IPS-15b (cell line): ENCODE results near the gene ANKRD11.
A peak's percentile ranks its signal among the peaks of the same experiment; 100 is the strongest.
"Not testable (repeated sequence)": the region's sequence is repeated elsewhere in the genome, so short reads cannot be mapped to it uniquely, and the experiment has no call there.

Source experiments
- H3K27me3 ChIP-seq: one replicate; pipeline ENCODE4 v1.6.1; 2013; ENCODE audit warnings: low read length; ENCODE audit not compliant: control insufficient read depth, insufficient read depth
- H3K36me3 ChIP-seq: one replicate; pipeline ENCODE4 v1.6.1; 2013; ENCODE audit warnings: low read length; ENCODE audit not compliant: control insufficient read depth, insufficient read depth
- H3K4me1 ChIP-seq: one replicate; pipeline ENCODE4 v1.6.1; 2013; ENCODE audit warnings: mild to moderate bottlenecking, low read length; ENCODE audit not compliant: control insufficient read depth, insufficient read depth
- H3K4me3 ChIP-seq: one replicate; pipeline ENCODE4 v1.5.1; 2013; ENCODE audit warnings: low read depth, low read length
- H3K9ac ChIP-seq: one replicate; pipeline ENCODE4 v1.6.1; 2013; ENCODE audit warnings: low read depth, mild to moderate bottlenecking, low read length
- H3K9me3 ChIP-seq: one replicate; pipeline ENCODE4 v1.6.1; 2013; ENCODE audit warnings: mild to moderate bottlenecking, low read length; ENCODE audit not compliant: control insufficient read depth, insufficient read depth

Gene ANKRD11

GRCh38 chr16:89433363-89433984 lies 56.9 kb downstream of the ANKRD11 start:
- H3K9me3 ChIP-seq, H3K9ac ChIP-seq, H3K36me3 ChIP-seq, H3K4me3 ChIP-seq, H3K27me3 ChIP-seq: not testable (repeated sequence)
- H3K4me1 ChIP-seq: peaks cover 24% of the 10 kb centered on the region

GRCh38 chr16:89431630-89432029 lies 58.7 kb downstream of the ANKRD11 start:
- H3K9me3 ChIP-seq: no peaks in the 10 kb centered on the region
- no peak overlapping the region for H3K4me3 ChIP-seq
- H3K36me3 ChIP-seq: no peaks in the 10 kb centered on the region
- H3K27me3 ChIP-seq: no peaks in the 10 kb centered on the region
- no peak overlapping the region for H3K9ac ChIP-seq
- peaks cover 24% of the 10 kb centered on the region for H3K4me1 ChIP-seq

GRCh38 chr16:89431158-89431584 lies 59.2 kb downstream of the ANKRD11 start:
- Histone ChIP-seq H3K4me3 (no peak overlapping the region), H3K9me3 (no peaks in the 10 kb centered on the region), H3K9ac (no peak overlapping the region), H3K36me3 (no peaks in the 10 kb centered on the region), H3K4me1 (peaks cover 24% of the 10 kb centered on the region), H3K27me3 (no peaks in the 10 kb centered on the region)

GRCh38 chr16:89430436-89431157 lies 59.8 kb downstream of the ANKRD11 start:
- H3K9me3 ChIP-seq: no peaks in the 10 kb centered on the region
- no peaks in the 10 kb centered on the region for H3K27me3 ChIP-seq
- H3K4me3 ChIP-seq: no peak overlapping the region
- H3K4me1 ChIP-seq: peaks cover 30% of the 10 kb centered on the region
- no peaks in the 10 kb centered on the region for H3K36me3 ChIP-seq
- H3K9ac ChIP-seq: no peak overlapping the region

- H3K4me3 ChIP-seq, H3K9me3 ChIP-seq, H3K36me3 ChIP-seq, H3K27me3 ChIP-seq, H3K9ac ChIP-seq: not testable (repeated sequence)
- peaks cover 35% of the 10 kb centered on the region for H3K4me1 ChIP-seq
Measured at GRCh38 chr16:89428605-89429004, 61.8 kb downstream of the ANKRD11 start.

GRCh38 chr16:89426736-89427530 lies 63.4 kb downstream of the ANKRD11 start:
- no peak overlapping the region for H3K4me3 ChIP-seq
- no peaks in the 10 kb centered on the region for H3K27me3 ChIP-seq
- no peaks in the 10 kb centered on the region for H3K36me3 ChIP-seq
- no peak overlapping the region for H3K9ac ChIP-seq
- H3K9me3 ChIP-seq: no peaks in the 10 kb centered on the region
- peaks cover 36% of the 10 kb centered on the region for H3K4me1 ChIP-seq

GRCh38 chr16:89425523-89425922 lies 64.8 kb downstream of the ANKRD11 start:
- Histone ChIP-seq H3K36me3 (no peaks in the 10 kb centered on the region), H3K9me3 (no peaks in the 10 kb centered on the region), H3K4me1 (peaks cover 22% of the 10 kb centered on the region), H3K9ac (no peak overlapping the region), H3K4me3 (no peak overlapping the region), H3K27me3 (no peaks in the 10 kb centered on the region)

GRCh38 chr16:89423681-89424260 lies 66.6 kb downstream of the ANKRD11 start:
- peak overlapping the region; percentile 2 for H3K4me3 ChIP-seq
- no peak overlapping the region for H3K9ac ChIP-seq
- H3K36me3 ChIP-seq: no peaks in the 10 kb centered on the region
- no peaks in the 10 kb centered on the region for H3K9me3 ChIP-seq
- H3K4me1 ChIP-seq: peaks cover 22% of the 10 kb centered on the region
- no peaks in the 10 kb centered on the region for H3K27me3 ChIP-seq

- Histone ChIP-seq H3K4me3 (no peak overlapping the region), H3K9ac (no peak overlapping the region), H3K36me3 (no peaks in the 10 kb centered on the region)
Measured at GRCh38 chr16:89422905-89423630, 67.3 kb downstream of the ANKRD11 start.

GRCh38 chr16:89422527-89422904 lies 67.8 kb downstream of the ANKRD11 start:
- Histone ChIP-seq H3K4me1 (peaks cover 22% of the 10 kb centered on the region), H3K9me3 (no peaks in the 10 kb centered on the region), H3K4me3 (no peak overlapping the region), H3K9ac (no peak overlapping the region), H3K36me3 (peaks cover 4% of the 10 kb centered on the region), H3K27me3 (no peaks in the 10 kb centered on the region)

More at GRCh38 chr16:89422905-89423630, 67.3 kb downstream of the ANKRD11 start:
- Histone ChIP-seq H3K27me3 (no peaks in the 10 kb centered on the region), H3K4me1 (peaks cover 22% of the 10 kb centered on the region), H3K9me3 (no peaks in the 10 kb centered on the region)

GRCh38 chr16:89421300-89421699 lies 69.1 kb downstream of the ANKRD11 start:
- peaks cover 22% of the 10 kb centered on the region for H3K4me1 ChIP-seq
- not testable (repeated sequence) for H3K4me3 ChIP-seq, H3K9me3 ChIP-seq, H3K27me3 ChIP-seq, H3K9ac ChIP-seq, H3K36me3 ChIP-seq
